Activated naive CD8-positive, alpha-beta T cell treated with anti-CD3 and anti-CD28 coated beads, Interleukin-2, amount 50 U/mL, for 16 hours (primary cell): ENCODE data around the gene CRB2.

ENCODE experiments used
- DNase-seq: peaks from one replicate; pipeline ENCODE4 v3.0.0-alpha.2; 2020; ENCODE audit warnings: low read depth, low spot score

The CRB2 gene

GRCh38 chr9:123347289-123348060, 8.5 kb upstream of the CRB2 start:
- no peak for DNase-seq

GRCh38 chr9:123348317-123348992, 7.5 kb upstream of the CRB2 start:
- no peak for DNase-seq

GRCh38 chr9:123349033-123349432, 7.0 kb upstream of the CRB2 start:
- DNase-seq: no peak

- peak; percentile 44 for DNase-seq
Observed at GRCh38 chr9:123349691-123350480, 6.1 kb upstream of the CRB2 start.

GRCh38 chr9:123350590-123351310, 5.2 kb upstream of the CRB2 start:
- DNase-seq: no peak

GRCh38 chr9:123353041-123353440, 3.0 kb upstream of the CRB2 start:
- DNase-seq: no peak

GRCh38 chr9:123353984-123354591, 1.9 kb upstream of the CRB2 start:
- peak; percentile 32 for DNase-seq

- no peak for DNase-seq
Observed at GRCh38 chr9:123354806-123355508, 1.0 kb upstream of the CRB2 start.

- no peak for DNase-seq
Observed at GRCh38 chr9:123356851-123357742, 1.1 kb downstream of the CRB2 start.

GRCh38 chr9:123357743-123358059, 1.7 kb downstream of the CRB2 start:
- no peak for DNase-seq

GRCh38 chr9:123358181-123358905, 2.3 kb downstream of the CRB2 start:
- no peak for DNase-seq

- DNase-seq: no peak
Observed at GRCh38 chr9:123359106-123359505, 3.1 kb downstream of the CRB2 start.

- no peak for DNase-seq
Observed at GRCh38 chr9:123359546-123359945, 3.5 kb downstream of the CRB2 start.

- no peak for DNase-seq
Observed at GRCh38 chr9:123360161-123361085, 4.4 kb downstream of the CRB2 start.

- no peak for DNase-seq
Observed at GRCh38 chr9:123361086-123361730, 5.2 kb downstream of the CRB2 start.

GRCh38 chr9:123361731-123362510, 5.9 kb downstream of the CRB2 start:
- no peak for DNase-seq

GRCh38 chr9:123362856-123363255, 6.9 kb downstream of the CRB2 start:
- DNase-seq: no peak
